ENCODE results near the gene TNFSF9. TPM values are rescaled to one million over a fixed set of nuclear protein-coding genes. Genes with fewer than 3 reads are reported as not detected.

The TNFSF9 gene
- total and polyA plus RNA-seq, 8 donors: 0.20 to 10.2 (median 0.40) TPM

GRCh38 chr19:6516018-6516658 lies 14.7 kb upstream of the TNFSF9 start:
- peak overlapping the region; percentile 80 for H3K27ac ChIP-seq
- peaks cover 0 to 22% of the 10 kb centered on the region in 2 donors for H3K4me1 ChIP-seq
- H3K36me3 ChIP-seq: no peaks in the 10 kb centered on the region
- peak overlapping the region; percentile 65 to 74 for H3K4me3 ChIP-seq
- no peak for TF ChIP-seq CTCF (IDR thresholded peaks at IDR 0.05)
- H3K27me3 ChIP-seq: no peaks in the 10 kb centered on the region
- intact Hi-C loops (cut with DNase I): loop anchor here in 1 of 2 donors (10.0 kb wide), 1 partner anchor 119 kb away; no protein-coding TSS in a partner anchor
- DNase-seq (peak; percentile 75 to 98 (median 94)), ATAC-seq (peak; percentile 92)
- H3K9me3 ChIP-seq: no peaks in the 10 kb centered on the region

DNA sequence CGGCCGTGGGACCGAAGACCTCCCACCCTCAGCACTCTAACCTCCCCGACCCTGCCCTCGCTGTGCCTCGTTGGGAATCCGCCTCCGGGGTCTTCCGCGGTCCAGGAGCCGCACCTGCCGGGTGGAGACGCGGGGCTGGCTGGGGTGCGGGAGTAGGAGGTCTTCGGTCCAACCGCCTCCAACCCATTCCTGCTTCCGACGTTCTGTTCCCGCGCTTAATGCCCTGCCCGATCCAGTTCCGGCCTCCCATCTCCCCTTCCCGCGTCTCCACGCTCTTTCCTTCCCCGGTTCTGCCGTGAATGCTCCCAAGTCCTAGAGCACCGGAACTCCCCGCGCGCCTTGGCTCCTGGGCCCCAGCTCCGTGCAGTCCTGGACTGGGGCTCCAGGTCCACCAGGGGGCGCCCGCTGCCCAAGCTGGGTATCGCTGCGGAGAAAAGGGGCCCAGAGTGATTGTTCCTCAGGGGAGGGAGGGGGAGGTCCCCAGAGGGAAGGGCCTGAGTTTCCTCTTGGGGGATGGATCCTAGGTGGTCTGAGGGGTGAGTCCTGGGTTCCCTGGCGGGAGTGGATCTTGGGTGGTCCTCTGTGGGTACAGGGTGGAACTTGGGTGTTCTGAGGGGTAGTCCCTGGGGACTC lies 14.1 kb upstream of the TNFSF9 start:
- ATAC-seq (peak; percentile 89), DNase-seq (peak; percentile 84 to 100 (median 92))
- H3K36me3 ChIP-seq: no peaks in the 10 kb centered on the region
- H3K9me3 ChIP-seq: no peaks in the 10 kb centered on the region
- H3K27me3 ChIP-seq: no peaks in the 10 kb centered on the region
- H3K4me1 ChIP-seq: peaks cover 0 to 22% of the 10 kb centered on the region in 2 donors
- intact Hi-C loops (cut with DNase I): loop anchor here in 1 of 2 donors (10.0 kb wide), 1 partner anchor 118 kb away; no protein-coding TSS in a partner anchor
- peak overlapping the region; percentile 80 for H3K27ac ChIP-seq
- peak; percentile 96 to 98 for TF ChIP-seq CTCF (IDR thresholded peaks at IDR 0.05)
- peak overlapping the region; percentile 65 to 74 for H3K4me3 ChIP-seq

- ATAC-seq (no peak), DNase-seq (no peak)
- no peaks in the 10 kb centered on the region for H3K27me3 ChIP-seq
- peaks cover 0 to 22% of the 10 kb centered on the region in 2 donors for H3K4me1 ChIP-seq
- no peak overlapping the region for H3K4me3 ChIP-seq
- intact Hi-C loops (cut with DNase I): loop anchor here in 1 of 2 donors (10.0 kb wide), 1 partner anchor 116 kb away; no protein-coding TSS in a partner anchor
- TF ChIP-seq CTCF (IDR thresholded peaks at IDR 0.05): no peak
- H3K9me3 ChIP-seq: no peaks in the 10 kb centered on the region
- H3K27ac ChIP-seq: no peak overlapping the region
- no peaks in the 10 kb centered on the region for H3K36me3 ChIP-seq
Observed at GRCh38 chr19:6518145-6518911, 12.5 kb upstream of the TNFSF9 start.

DNA sequence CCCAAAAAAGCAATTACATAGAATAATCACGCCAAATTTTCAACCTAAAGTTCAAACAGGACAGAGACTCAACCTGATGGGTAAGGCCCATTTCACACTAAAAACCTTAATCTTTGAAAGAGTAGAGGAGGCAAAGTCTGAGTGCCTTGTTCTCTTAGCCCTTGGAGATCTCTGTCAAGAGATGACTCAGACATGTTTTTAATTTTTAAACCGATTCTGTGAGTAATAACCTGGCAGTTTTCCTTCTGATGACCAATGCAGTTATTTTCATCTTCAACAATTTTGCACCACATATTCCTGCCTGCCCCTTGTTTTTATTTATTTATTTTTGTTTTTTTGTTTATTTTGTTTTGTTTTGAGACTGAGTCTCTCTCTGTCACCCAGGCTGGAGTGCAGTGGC lies 11.5 kb upstream of the TNFSF9 start:
- Histone ChIP-seq H3K36me3 (no peaks in the 10 kb centered on the region), H3K4me1 (peaks cover 0 to 22% of the 10 kb centered on the region in 2 donors), H3K27ac (no peak overlapping the region), H3K27me3 (no peaks in the 10 kb centered on the region), H3K4me3 (no peak overlapping the region), H3K9me3 (no peaks in the 10 kb centered on the region)
- intact Hi-C loops (cut with DNase I): loop anchor here in 1 of 2 donors (10.0 kb wide), 1 partner anchor 116 kb away; no protein-coding TSS in a partner anchor
- no peak for TF ChIP-seq CTCF (IDR thresholded peaks at IDR 0.05)
- DNase-seq (no peak), ATAC-seq (no peak)

All from left lung (tissue), 10 donors.